Nephron (organoid): Measurements from ENCODE around the gene ULBP1.
"Not testable (repeated sequence)": the region's sequence is repeated elsewhere in the genome, so short reads cannot be mapped to it uniquely, and the experiment has no call there.

Experiments used
- H3K27ac Mint-ChIP-seq, 3 experiments: 2 replicates each; pipeline ENCODE4 v1.8.0; 2020; ENCODE audit warnings: mixed read lengths in 3 of 3, mild to moderate bottlenecking in 2 of 3, moderate library complexity in 1 of 3
- H3K27me3 Mint-ChIP-seq: 2 replicates; pipeline ENCODE4 v1.8.0; 2021; ENCODE audit warnings: low read depth, mild to moderate bottlenecking, moderate library complexity, mixed read lengths
- H3K36me3 Mint-ChIP-seq: 2 replicates; pipeline ENCODE4 v1.8.0; 2020; ENCODE audit warnings: low read depth, mixed read lengths
- H3K4me1 Mint-ChIP-seq: 2 replicates; pipeline ENCODE4 v1.8.0; 2020; ENCODE audit warnings: mixed read lengths
- H3K4me3 Mint-ChIP-seq, 3 experiments: 2 replicates each; pipeline ENCODE4 v1.8.0; 2020; ENCODE audit warnings: mild to moderate bottlenecking in 3 of 3, mixed read lengths in 3 of 3, moderate library complexity in 2 of 3
- H3K9me3 Mint-ChIP-seq: 2 replicates; pipeline ENCODE4 v1.8.0; 2020; ENCODE audit warnings: mixed read lengths
- CTCF ChIP-seq, 3 experiments: fragments of 200-600 bp; sonication (generic); IDR thresholded peaks; one replicate each; pipeline ENCODE4 v1.5.0; 2021; ENCODE audit warnings: antibody characterized with exemption in 3 of 3; ENCODE audit not compliant: unreplicated experiment in 3 of 3

Gene ULBP1

GRCh38 chr6:149919834-149920225 lies 43.9 kb upstream of the ULBP1 start:
- Mint-ChIP-seq H3K27me3 (peaks cover 66% of the 10 kb centered on the region), H3K9me3 (no peaks in the 10 kb centered on the region), H3K4me1 (peaks cover 7% of the 10 kb centered on the region), H3K27ac (no peak overlapping the region), H3K4me3 (peak overlapping the region in 1 of 3 experiments; percentile 52), H3K36me3 (no peaks in the 10 kb centered on the region)
- no peak for TF ChIP-seq CTCF (IDR thresholded peaks at IDR 0.05; ENCODE audit: unreplicated experiment in 3 of 3)

GRCh38 chr6:149921361-149921760 lies 42.4 kb upstream of the ULBP1 start:
- peak overlapping the region; percentile 67 to 71 (median 71) for H3K4me3 Mint-ChIP-seq
- peaks cover 81% of the 10 kb centered on the region for H3K27me3 Mint-ChIP-seq
- peaks cover 3% of the 10 kb centered on the region for H3K9me3 Mint-ChIP-seq
- no peak for TF ChIP-seq CTCF (IDR thresholded peaks at IDR 0.05; ENCODE audit: unreplicated experiment in 3 of 3)
- no peak overlapping the region for H3K27ac Mint-ChIP-seq
- H3K36me3 Mint-ChIP-seq, result no peaks in the 10 kb centered on the region
- peaks cover 7% of the 10 kb centered on the region for H3K4me1 Mint-ChIP-seq

GRCh38 chr6:149922091-149922490 lies 41.7 kb upstream of the ULBP1 start:
- not testable (repeated sequence) for H3K36me3 Mint-ChIP-seq, H3K27ac Mint-ChIP-seq
- H3K4me3 Mint-ChIP-seq, result peak overlapping the region; percentile 64 to 76 (median 71)

GRCh38 chr6:149922642-149923326 lies 41.0 kb upstream of the ULBP1 start, which contains the start of gene RAET1G:
RAET1G (minus strand) TSS chr6:149923121; CDS start chr6:149923010, 111 bp downstream.
- peaks cover 88% of the 10 kb centered on the region for H3K27me3 Mint-ChIP-seq
- peak within 1 kb of the TSS in 1 of 3 experiments; percentile 5 for H3K27ac Mint-ChIP-seq
- H3K9me3 Mint-ChIP-seq, result peaks cover 3% of the 10 kb centered on the region
- TF ChIP-seq CTCF (IDR thresholded peaks at IDR 0.05; ENCODE audit: unreplicated experiment in 3 of 3), result no peak
- H3K4me3 Mint-ChIP-seq, result peak within 1 kb of the TSS; percentile 76 to 83 (median 82)
- no peaks in the 10 kb centered on the region for H3K36me3 Mint-ChIP-seq
- peaks cover 7% of the 10 kb centered on the region for H3K4me1 Mint-ChIP-seq

More at GRCh38 chr6:149922091-149922490, 41.7 kb upstream of the ULBP1 start:
- not testable (repeated sequence) for H3K4me1 Mint-ChIP-seq, H3K9me3 Mint-ChIP-seq
- peaks cover 82% of the 10 kb centered on the region for H3K27me3 Mint-ChIP-seq

GRCh38 chr6:149923327-149923986 lies 40.3 kb upstream of the ULBP1 start:
- H3K36me3 Mint-ChIP-seq, result no peaks in the 10 kb centered on the region
- H3K27ac Mint-ChIP-seq, result peak overlapping the region in 1 of 3 experiments; percentile 5
- peaks cover 89% of the 10 kb centered on the region for H3K27me3 Mint-ChIP-seq
- peak overlapping the region; percentile 76 to 83 (median 82) for H3K4me3 Mint-ChIP-seq
- no peak for TF ChIP-seq CTCF (IDR thresholded peaks at IDR 0.05; ENCODE audit: unreplicated experiment in 3 of 3)
- peaks cover 4% of the 10 kb centered on the region for H3K9me3 Mint-ChIP-seq
- peaks cover 7% of the 10 kb centered on the region for H3K4me1 Mint-ChIP-seq

GRCh38 chr6:149924206-149924932 lies 39.4 kb upstream of the ULBP1 start:
- Mint-ChIP-seq H3K4me1 (peaks cover 7% of the 10 kb centered on the region), H3K36me3 (no peaks in the 10 kb centered on the region), H3K4me3 (peak overlapping the region; percentile 55 to 63 (median 62)), H3K27ac (no peak overlapping the region), H3K27me3 (peaks cover 98% of the 10 kb centered on the region), H3K9me3 (peaks cover 10% of the 10 kb centered on the region)
- no peak for TF ChIP-seq CTCF (IDR thresholded peaks at IDR 0.05; ENCODE audit: unreplicated experiment in 3 of 3)
